RPMI7951 (cell line): ENCODE data around the gene LITAF. TPM values are rescaled to one million over a fixed set of nuclear protein-coding genes. Genes with fewer than 3 reads are reported as not detected.

Experiments
- total RNA-seq: library from RNA; depleted of rRNA; stranded (reverse); fragments of >200 nt; shearing (Covaris generic); gene quantifications from 2 replicates; pipeline ENCODE4 v1.2.3, GENCODE V29; 2014; rRNA removed

The LITAF gene
- total RNA-seq, 1 experiment from 2014 or later: 28.1 TPM

Other genes starting within 250 kb of the LITAF start
- 33.2 and 33.4 TPM in 2 replicates for gene RMI2, start 241.5 kb downstream of the LITAF start, total RNA-seq
- gene SNN, start 81.5 kb upstream of the LITAF start, total RNA-seq: 7.1 and 7.2 TPM in 2 replicates
- 18.8 and 21.7 TPM in 2 replicates for gene TXNDC11, start 155.9 kb upstream of the LITAF start, total RNA-seq
- 22.1 and 32.4 TPM in 2 replicates for gene ZC3H7A, start 210.3 kb upstream of the LITAF start, total RNA-seq